ENCODE data around the gene SVOPL.
"Not testable (repeated sequence)": the region's sequence is repeated elsewhere in the genome, so short reads cannot be mapped to it uniquely, and the experiment has no call there.

SVOPL gene

DNA sequence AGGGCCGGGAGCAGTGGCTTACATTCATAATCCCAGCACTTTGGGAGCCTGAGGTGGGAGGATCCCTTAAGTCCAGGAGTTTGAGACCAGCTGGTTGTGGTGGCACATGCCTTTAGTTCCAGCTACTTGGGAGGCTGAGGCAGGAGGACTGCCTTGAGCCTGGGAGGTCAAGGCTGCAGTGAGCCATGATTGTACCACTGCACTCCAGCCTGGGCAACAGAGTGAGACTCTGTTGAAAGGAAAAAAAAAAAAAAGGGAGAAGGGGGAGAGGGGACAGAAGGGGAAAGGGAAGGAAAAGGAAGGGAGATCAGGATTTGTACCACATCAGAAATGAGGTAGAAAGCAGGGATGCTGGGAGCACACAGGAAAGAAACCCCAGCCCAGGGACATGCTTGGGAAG is 38.7 kb upstream of the SVOPL start:
- no peak for TF ChIP-seq CTCF (IDR thresholded peaks at IDR 0.05; ENCODE audit: low read depth, low read length)
- H3K4me3 ChIP-seq (ENCODE audit: low read depth, low read length): no peak overlapping the region

DNA sequence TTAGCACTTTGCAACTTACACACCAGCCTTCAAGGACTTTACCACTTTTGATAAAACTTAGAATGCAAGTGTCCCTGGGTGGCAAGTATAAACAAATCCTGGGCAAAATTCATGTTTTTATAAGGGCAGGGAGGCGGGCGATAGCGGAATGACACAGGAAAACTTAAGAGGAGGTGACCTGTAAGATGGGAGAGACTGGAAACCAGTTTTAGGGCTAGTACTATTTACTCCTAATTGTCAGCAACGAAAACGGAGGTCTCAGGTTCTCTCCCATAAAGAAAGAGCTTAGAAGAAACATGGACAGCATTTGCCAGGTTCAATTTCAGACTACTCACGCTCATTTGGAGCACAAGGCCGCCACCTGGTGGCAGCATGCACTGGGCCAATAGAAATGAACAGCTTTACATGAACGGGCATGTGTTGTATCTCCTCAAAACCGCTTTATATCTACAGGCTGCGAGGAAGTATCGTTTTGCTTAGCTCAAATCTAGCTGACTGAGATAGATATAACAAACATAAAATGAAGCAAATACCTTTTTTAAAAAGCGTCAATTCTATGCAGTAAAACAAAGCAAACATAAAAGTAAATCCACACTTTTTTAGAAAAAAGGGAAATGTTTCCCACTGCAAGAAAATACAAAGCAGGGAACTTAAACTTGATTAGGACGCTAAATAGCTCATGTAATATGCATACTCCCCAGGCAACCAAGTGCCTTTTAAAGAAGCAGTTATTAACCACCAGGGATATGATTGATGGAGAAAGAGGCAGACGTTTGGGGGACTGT is 37.6 kb upstream of the SVOPL start:
- TF ChIP-seq CTCF (IDR thresholded peaks at IDR 0.05; ENCODE audit: low read depth, low read length): peak; percentile 95

GRCh38 chr7:138738114-138738513 is 37.0 kb upstream of the SVOPL start:
- no peak for TF ChIP-seq CTCF (IDR thresholded peaks at IDR 0.05; ENCODE audit: low read depth, low read length)
- H3K4me3 ChIP-seq (ENCODE audit: low read depth, low read length): no peak overlapping the region

More for the DNA sequence above, 37.6 kb upstream of the SVOPL start:
- H3K4me3 ChIP-seq (ENCODE audit: low read depth, low read length): no peak overlapping the region

- H3K4me3 ChIP-seq (ENCODE audit: low read depth, low read length): no peak overlapping the region
- TF ChIP-seq CTCF (IDR thresholded peaks at IDR 0.05; ENCODE audit: low read depth, low read length): no peak
These were observed 34.2 kb upstream of the SVOPL start for GRCh38 chr7:138735399-138735798.

- H3K4me3 ChIP-seq (ENCODE audit: low read depth, low read length): not testable (repeated sequence)
These were observed 30.6 kb upstream of the SVOPL start for GRCh38 chr7:138731733-138732132.

DNA sequence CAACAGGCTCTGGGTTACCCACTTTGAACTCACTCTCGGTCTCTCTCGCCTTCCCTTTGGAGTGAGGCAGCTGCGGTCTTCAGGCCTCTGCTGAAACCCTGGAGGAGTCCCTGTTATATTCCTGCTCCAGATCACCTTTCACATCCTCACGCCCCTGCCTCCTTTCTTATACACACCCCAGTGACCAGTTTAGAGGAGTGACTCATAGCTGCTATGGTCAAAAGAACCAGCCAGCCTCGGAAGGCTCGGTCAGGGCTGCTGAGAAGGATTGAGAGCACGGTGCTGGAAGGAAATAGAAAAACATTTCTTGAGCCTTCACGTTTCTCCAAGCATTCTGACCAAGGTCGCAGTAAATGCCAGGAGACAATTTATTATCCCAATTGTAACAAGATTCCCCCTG is 28.3 kb upstream of the SVOPL start:
- no peak for TF ChIP-seq CTCF (IDR thresholded peaks at IDR 0.05; ENCODE audit: low read depth, low read length)
- no peak overlapping the region for H3K4me3 ChIP-seq (ENCODE audit: low read depth, low read length)

GRCh38 chr7:138727336-138728099 is 26.4 kb upstream of the SVOPL start:
- no peak for TF ChIP-seq CTCF (IDR thresholded peaks at IDR 0.05; ENCODE audit: low read depth, low read length)
- no peak overlapping the region for H3K4me3 ChIP-seq (ENCODE audit: low read depth, low read length)
